Astrocyte of the spinal cord (primary cell): ENCODE data around the gene TTC7B.

Experiments used
- DNase-seq: peaks from one replicate; pipeline ENCODE4 v3.0.0; 2011; ENCODE audit warnings: low read depth, low spot score
- H3K4me3 ChIP-seq: 2 replicates; pipeline ENCODE4 v1.5.1; 2011; ENCODE audit warnings: low read depth, mild to moderate bottlenecking, low read length, moderate library complexity
- CTCF ChIP-seq: IDR thresholded peaks from 2 replicates; pipeline ENCODE4 v1.5.1; 2012; ENCODE audit warnings: low read depth, mild to moderate bottlenecking, low read length, inconsistent platforms
- in situ Hi-C: cut with HindIII; loops from 2 replicates; pipeline ENCODE4 v1.10.0; 2017; ENCODE audit warnings: low sequenced_read_pairs

Gene TTC7B

GRCh38 chr14:90758028-90758889 lies 58.0 kb downstream of the TTC7B start:
- peak; percentile 83 for TF ChIP-seq CTCF
- in situ Hi-C loops: no loop called here

GRCh38 chr14:90757452-90757851 lies 58.8 kb downstream of the TTC7B start:
- DNase-seq: no peak
- in situ Hi-C loops: no loop called here
- no peak overlapping the region for H3K4me3 ChIP-seq
- no peak for TF ChIP-seq CTCF

More at GRCh38 chr14:90758028-90758889, 58.0 kb downstream of the TTC7B start:
- DNase-seq: peak; percentile 87
- peak overlapping the region; percentile 54 for H3K4me3 ChIP-seq

- no peak overlapping the region for H3K4me3 ChIP-seq
- peak; percentile 14 for TF ChIP-seq CTCF
- no peak for DNase-seq
- in situ Hi-C loops: no loop called here
Observed at GRCh38 chr14:90756755-90757345, 59.4 kb downstream of the TTC7B start.

- TF ChIP-seq CTCF: no peak
- H3K4me3 ChIP-seq: no peak overlapping the region
- in situ Hi-C loops: no loop called here
- no peak for DNase-seq
Observed at GRCh38 chr14:90755661-90756304, 60.4 kb downstream of the TTC7B start.

- H3K4me3 ChIP-seq: no peak overlapping the region
- no peak for TF ChIP-seq CTCF
- in situ Hi-C loops: no loop called here
- no peak for DNase-seq
Observed at GRCh38 chr14:90753456-90754005, 62.7 kb downstream of the TTC7B start.

- TF ChIP-seq CTCF: no peak
- H3K4me3 ChIP-seq: no peak overlapping the region
- in situ Hi-C loops: no loop called here
- DNase-seq: no peak
Observed at GRCh38 chr14:90750701-90751100, 65.5 kb downstream of the TTC7B start.
